H1 (cell line): ENCODE results near the gene KIAA1671. TPM values are rescaled to one million over a fixed set of nuclear protein-coding genes. Genes with fewer than 3 reads are reported as not detected.

Source experiments
- CTCF ChIA-PET: fragments of 300-600 bp; sonication (Branson Sonifier 250); formaldehyde crosslinking; loops from one replicate; lab custom pipeline; 2021; ENCODE audit not compliant: partially characterized antibody; lab: Charles Lee
- POLR2A ChIA-PET: fragments of 300-600 bp; sonication (Branson Sonifier 250); formaldehyde crosslinking; loops from one replicate; lab custom pipeline; 2021; ENCODE audit warnings: inconsistent platforms; ENCODE audit not compliant: partially characterized antibody; lab: Charles Lee
- DNase-seq, 2 experiments: peaks; one replicate each; pipeline versions ENCODE4 v3.0.0 to v3.0.0-alpha.2; 2010 to 2022; ENCODE audit warnings: low spot score in 2 of 2, low read depth in 1 of 2, mixed read lengths in 1 of 2
- FAIRE-seq: peaks from 2 replicates; lab custom pipeline; 2011; peaks lifted over from hg19 to GRCh38; lab: Jason Lieb, UNC
- H2AFZ ChIP-seq: 2 replicates; pipeline ENCODE4 v1.8.1; 2012; ENCODE audit warnings: low read length, inconsistent platforms
- H2AK5ac ChIP-seq: 2 replicates; pipeline ENCODE4 v1.6.1; 2013; ENCODE audit warnings: low read depth, low read length
- H2BK120ac ChIP-seq: replicated peaks from 2 replicates; pipeline ENCODE3; 2013; ENCODE audit warnings: low read depth, low read length, inconsistent platforms
- H2BK12ac ChIP-seq: 2 replicates; pipeline ENCODE4 v1.6.1; 2013; ENCODE audit warnings: low read depth, low read length
- H2BK15ac ChIP-seq: 2 replicates; pipeline ENCODE4 v1.6.1; 2013; ENCODE audit warnings: low read length
- H2BK20ac ChIP-seq: 2 replicates; pipeline ENCODE4 v1.6.1; 2013; ENCODE audit warnings: low read length
- H2BK5ac ChIP-seq: 2 replicates; pipeline ENCODE4 v1.6.1; 2013; ENCODE audit warnings: low read depth, low read length
- H3K14ac ChIP-seq: 2 replicates; pipeline ENCODE4 v1.6.1; 2013; ENCODE audit warnings: inconsistent platforms; ENCODE audit not compliant: insufficient read length
- H3K18ac ChIP-seq: 2 replicates; pipeline ENCODE4 v1.6.1; 2013; ENCODE audit warnings: low read length; ENCODE audit errors: extremely low read depth
- H3K23ac ChIP-seq: 2 replicates; pipeline ENCODE4 v1.6.1; 2013; ENCODE audit warnings: inconsistent platforms; ENCODE audit not compliant: insufficient read length
- H3K23me2 ChIP-seq: 2 replicates; pipeline ENCODE4 v1.6.1; 2013; ENCODE audit warnings: low read depth, low read length
- H3K27ac ChIP-seq: 2 replicates; pipeline ENCODE4 v1.6.1; 2011; ENCODE audit warnings: low read depth, low read length, inconsistent platforms
- H3K27me3 ChIP-seq, 4 experiments: replicated peaks in 1 of 4; 1 replicate in 1 of 4; 2 replicates in 3 of 4; pipeline versions ENCODE4 v1.6.1 to v1.8.1; 2011 to 2013; ENCODE audit warnings: low read length in 3 of 4, mild to moderate bottlenecking in 3 of 4, inconsistent platforms in 2 of 4, mixed read lengths in 2 of 4, moderate library complexity in 1 of 4; ENCODE audit not compliant: control insufficient read depth in 3 of 4, insufficient read depth in 3 of 4; ENCODE audit errors: extremely low read depth in 1 of 4
- H3K36me3 ChIP-seq, 4 experiments: 2 replicates each; pipeline versions ENCODE4 v1.6.1 to v1.8.1; 2011 to 2013; ENCODE audit warnings: mild to moderate bottlenecking in 4 of 4, low read length in 3 of 4, moderate library complexity in 2 of 4, control low read depth in 1 of 4, inconsistent platforms in 1 of 4; ENCODE audit not compliant: insufficient read depth in 4 of 4, control insufficient read depth in 2 of 4
- H3K4ac ChIP-seq: replicated peaks from 2 replicates; pipeline ENCODE3; 2013; ENCODE audit warnings: low read length, low read depth, mixed read lengths, inconsistent platforms; ENCODE audit not compliant: insufficient read length
- H3K4me1 ChIP-seq, 4 experiments: replicated peaks in 1 of 4; 1 replicate in 1 of 4; 2 replicates in 3 of 4; pipeline versions ENCODE4 v1.6.1 to v1.8.1; 2011 to 2013; ENCODE audit warnings: low read length in 3 of 4, inconsistent platforms in 2 of 4, mixed read lengths in 1 of 4; ENCODE audit not compliant: insufficient read depth in 4 of 4, control insufficient read depth in 3 of 4
- H3K4me2 ChIP-seq, 2 experiments: 2 replicates each; pipeline versions ENCODE4 v1.6.1 to v1.8.1; 2011 to 2013; ENCODE audit warnings: low read depth in 2 of 2, low read length in 2 of 2, control low read depth in 1 of 2, inconsistent platforms in 1 of 2, mild to moderate bottlenecking in 1 of 2; ENCODE audit not compliant: insufficient read depth in 1 of 2
- H3K4me3 ChIP-seq, 4 experiments: fragments of 200-600, 300-600 bp in 1 of 4; sonication (generic), shearing (Covaris generic), sonication (Bioruptor Twin) in 1 of 4; 2 replicates each; pipeline versions ENCODE4 v1.5.1 to v1.8.1; 2011 to 2016; ENCODE audit warnings: low read length in 4 of 4, low read depth in 3 of 4, control low read depth in 2 of 4, inconsistent platforms in 2 of 4, mild to moderate bottlenecking in 2 of 4, mixed read lengths in 1 of 4, moderate library complexity in 1 of 4; ENCODE audit not compliant: insufficient read depth in 2 of 4; ENCODE audit errors: extremely low read depth in 1 of 4
- H3K56ac ChIP-seq: replicated peaks from 2 replicates; pipeline ENCODE3; 2013; ENCODE audit warnings: low read depth, mild to moderate bottlenecking, mixed read lengths, low read length, inconsistent platforms; ENCODE audit not compliant: insufficient read length
- H3K79me1 ChIP-seq: 2 replicates; pipeline ENCODE4 v1.6.1; 2013; ENCODE audit warnings: low read depth, low read length, control low read depth
- H3K79me2 ChIP-seq, 2 experiments: 2 replicates each; pipeline versions ENCODE4 v1.6.1 to v1.8.1; 2012 to 2013; ENCODE audit warnings: low read length in 2 of 2, mild to moderate bottlenecking in 2 of 2, inconsistent platforms in 1 of 2; ENCODE audit not compliant: insufficient read depth in 2 of 2, control insufficient read depth in 1 of 2
- H3K9ac ChIP-seq, 4 experiments: replicated peaks in 1 of 4; 1 replicate in 1 of 4; 2 replicates in 3 of 4; pipeline versions ENCODE4 v1.6.1 to v1.8.1; 2011 to 2013; ENCODE audit warnings: low read depth in 3 of 4, low read length in 3 of 4, control low read depth in 2 of 4, mild to moderate bottlenecking in 2 of 4, moderate library complexity in 2 of 4, inconsistent platforms in 1 of 4; ENCODE audit errors: extremely low read depth in 1 of 4
- H3K9me3 ChIP-seq, 2 experiments: 2 replicates each; pipeline versions ENCODE4 v1.6.1 to v1.8.1; 2012 to 2013; ENCODE audit warnings: mild to moderate bottlenecking in 2 of 2, moderate library complexity in 2 of 2, control low read depth in 1 of 2, inconsistent platforms in 1 of 2, low read depth in 1 of 2, low read length in 1 of 2, mixed read lengths in 1 of 2; ENCODE audit not compliant: insufficient read depth in 2 of 2
- H4K20me1 ChIP-seq, 2 experiments: replicated peaks in 1 of 2; 2 replicates each; pipeline versions ENCODE3 to v1.8.1; 2011 to 2013; ENCODE audit warnings: inconsistent platforms in 2 of 2, low read length in 2 of 2, mild to moderate bottlenecking in 1 of 2; ENCODE audit not compliant: insufficient read depth in 2 of 2, control insufficient read depth in 1 of 2
- H4K5ac ChIP-seq: 2 replicates; pipeline ENCODE4 v1.6.1; 2013; ENCODE audit warnings: low read length, low read depth, mixed read lengths, inconsistent platforms; ENCODE audit not compliant: insufficient read length
- H4K8ac ChIP-seq: 2 replicates; pipeline ENCODE4 v1.8.0; 2013; ENCODE audit warnings: mild to moderate bottlenecking, moderate library complexity, low read length, inconsistent platforms; ENCODE audit not compliant: insufficient read depth; ENCODE audit errors: extremely low read depth
- H4K91ac ChIP-seq: replicated peaks from 2 replicates; pipeline ENCODE3; 2013; ENCODE audit warnings: low read length, mixed read lengths, inconsistent platforms; ENCODE audit not compliant: insufficient read length
- BRCA1 ChIP-seq: IDR thresholded peaks from 2 replicates; pipeline ENCODE4 v1.6.1; 2012; ENCODE audit warnings: low read depth, low read length, improper control_type of control experiment
- CBX5 ChIP-seq: fragments of 300-800, 300-1000 bp; sonication (generic); IDR thresholded peaks from 2 replicates; pipeline ENCODE4 v1.7.1; 2016; ENCODE audit warnings: antibody characterized with exemption, low read length, low read depth
- CBX8 ChIP-seq: fragments of 300-800, 300-1000 bp; sonication (generic); IDR thresholded peaks from 2 replicates; pipeline ENCODE4 v1.7.1; 2016; ENCODE audit warnings: low read depth, low read length, borderline replicate concordance
- CHD2 ChIP-seq: IDR thresholded peaks from 2 replicates; pipeline ENCODE4 v1.6.1; 2012; ENCODE audit warnings: low read length, improper control_type of control experiment
- EGR1 ChIP-seq: IDR thresholded peaks from 2 replicates; pipeline ENCODE4 v1.6.1; 2011; ENCODE audit warnings: low read depth, low read length, borderline replicate concordance
- EP300 ChIP-seq, 2 experiments: IDR thresholded peaks; 1 replicate in 1 of 2; 2 replicates in 1 of 2; pipeline ENCODE4 v1.6.1; 2011 to 2012; ENCODE audit warnings: low read depth in 2 of 2, low read length in 2 of 2, mild to moderate bottlenecking in 2 of 2, borderline replicate concordance in 1 of 2, inconsistent platforms in 1 of 2, moderate library complexity in 1 of 2
- EZH2 ChIP-seq: fragments of 200-600 bp; sonication (generic); IDR thresholded peaks from 2 replicates; pipeline ENCODE4 v1.7.1; 2012; ENCODE audit warnings: low read depth, mild to moderate bottlenecking, moderate library complexity, low read length, inconsistent platforms; ENCODE audit not compliant: severe bottlenecking
- RXRA ChIP-seq: IDR thresholded peaks from 2 replicates; pipeline ENCODE4 v1.6.1; 2011; ENCODE audit warnings: low read depth, mild to moderate bottlenecking, low read length, moderate library complexity; ENCODE audit not compliant: insufficient read depth
- SIRT6 ChIP-seq: IDR thresholded peaks from one replicate; pipeline ENCODE4 v1.7.1; 2012; ENCODE audit warnings: low read length, inconsistent platforms
- SP1 ChIP-seq: IDR thresholded peaks from 2 replicates; pipeline ENCODE4 v1.6.1; 2011; ENCODE audit warnings: low read depth, low read length
- TAF7 ChIP-seq: optimal IDR thresholded peaks from 2 replicates; pipeline ENCODE3; 2011; ENCODE audit warnings: low read depth, mild to moderate bottlenecking, inconsistent platforms, low read length, moderate library complexity, borderline replicate concordance
- TBP ChIP-seq: IDR thresholded peaks from 2 replicates; pipeline ENCODE4 v1.6.1; 2011; ENCODE audit warnings: low read depth, low read length, improper control_type of control experiment
- TEAD4 ChIP-seq: IDR thresholded peaks from 2 replicates; pipeline ENCODE4 v1.6.1; 2012; ENCODE audit warnings: low read depth, low read length, inconsistent platforms, mixed read lengths
- YY1 ChIP-seq: IDR thresholded peaks from 2 replicates; pipeline ENCODE4 v1.6.1; 2011; ENCODE audit warnings: low read depth, mild to moderate bottlenecking, low read length
- WGBS, 2 experiments: shearing (Covaris generic) in 1 of 2; methylation state at CpG; one replicate each; pipeline versions ENCODE4 v1.1.6 to v1.1.7; 2013 to 2015; ENCODE audit warnings: low lambda C conversion rate in 2 of 2, mixed read lengths in 2 of 2, inconsistent platforms in 1 of 2, low coverage in 1 of 2, missing lambda C conversion rate in 1 of 2; ENCODE audit not compliant: insufficient replicate concordance in 2 of 2, insufficient coverage in 1 of 2, insufficient read length in 1 of 2; ENCODE audit errors: extremely low coverage in 1 of 2, missing lambda C conversion rate in 1 of 2; 5-methylcytosine and 5-hydroxymethylcytosine counted together
- polyA plus RNA-seq, 7 experiments: library from polyadenylated mRNA; depleted of rRNA in 3 of 7; stranded (reverse) in 5 of 7; unstranded in 2 of 7; fragments of >200 nt in 5 of 7; fragments of 200-250 nt in 2 of 7; gene quantifications; 1 replicate in 5 of 7; 2 replicates in 1 of 7; 4 replicates in 1 of 7; pipeline versions ENCODE4 v1.2.1 to v1.2.3, GENCODE V29; 2011 to 2013; ENCODE audit warnings: missing spikeins in 2 of 7, mixed read lengths in 2 of 7
- total RNA-seq: library from RNA; stranded (reverse); fragmentation: NEBNext Ultra II Directional; extraction: Animal tissue kit (Norgen Biotek cat#: 25700); gene quantifications from 2 replicates; pipeline ENCODE4 v1.2.1, GENCODE V29; 2021

Gene KIAA1671
- total and polyA plus RNA-seq, 2 of the 8 experiments (the other 6 are each of a cell fraction or from before 2014, with no cell fraction given): 6.4 to 23.9 TPM

- DNase-seq (peak; percentile 69 to 73), FAIRE-seq (peak; percentile 81)
- no peak overlapping the region for H3K14ac ChIP-seq
- WGBS, 2 experiments: 60% methylated on average over 8 of the region's 8 CpGs; no CpG with 5 or more reads in 1 of the 2 experiments
- no peak overlapping the region for H2AFZ ChIP-seq
- H4K91ac ChIP-seq: peak overlapping the region; percentile 61
- peak overlapping the region; percentile 39; the same call in 1 of the 2 replicates for H3K18ac ChIP-seq
- peak overlapping the region; percentile 73 for H3K27ac ChIP-seq
- no peaks in the 10 kb centered on the region for H3K27me3 ChIP-seq
- H2BK20ac ChIP-seq: peak overlapping the region; percentile 92
- no peak overlapping the region for H3K23ac ChIP-seq
- H3K4me3 ChIP-seq: no peak overlapping the region
- no peaks in the 10 kb centered on the region for H3K9me3 ChIP-seq
- peak overlapping the region; percentile 12 to 25; a peak in 3 of 4 replicates for H3K4me2 ChIP-seq
- H2BK5ac ChIP-seq: peak overlapping the region; percentile 98
- H2BK15ac ChIP-seq: peak overlapping the region; percentile 62; the same call in 1 of the 2 replicates
- H4K5ac ChIP-seq: peak overlapping the region; percentile 67
- H3K9ac ChIP-seq: peak overlapping the region in 1 of 4 experiments; percentile 9; a peak in 1 of 7 replicates
- peak overlapping the region; percentile 100 for H2BK12ac ChIP-seq
- CTCF ChIA-PET: interaction anchor here (1.1 kb wide), 1 partner anchor 14 kb away, joined by 4 read pairs; no protein-coding TSS in a partner anchor
- no peaks in the 10 kb centered on the region for H4K20me1 ChIP-seq
- H2BK120ac ChIP-seq: no peak overlapping the region
- no peaks in the 10 kb centered on the region for H3K23me2 ChIP-seq
- no peaks in the 10 kb centered on the region; the same call in none of the 2 replicates for H3K79me1 ChIP-seq
- peak overlapping the region; percentile 96 for H2AK5ac ChIP-seq
- H3K36me3 ChIP-seq: no peaks in the 10 kb centered on the region
- H3K56ac ChIP-seq: peak overlapping the region; percentile 32
- POLR2A ChIA-PET: interaction anchor here (0.6 to 3.8 kb wide), 4 partner anchors 8 to 86 kb away, joined by 3 to 14 read pairs (median 4); no protein-coding TSS in a partner anchor
- peaks cover 8 to 14% (median 13%) of the 10 kb centered on the region in 4 experiments; a peak in 6 of 7 replicates for H3K4me1 ChIP-seq
- peaks cover 0 to 11% of the 10 kb centered on the region in 2 experiments; a peak in 1 of 4 replicates for H3K79me2 ChIP-seq
- H3K4ac ChIP-seq: no peak overlapping the region
- no peak overlapping the region for H4K8ac ChIP-seq
- TF ChIP-seq TAF7 (no peak), CBX8 (no peak), YY1 (peak; percentile 74), TBP (no peak), EZH2 (no peak), EGR1 (no peak), CBX5 (no peak), SP1 (peak; percentile 68), TEAD4 (peak; percentile 98), BRCA1 (no peak), SIRT6 (no peak), RXRA (no peak), CHD2 (no peak), EP300 (IDR thresholded peaks at IDR 0.05; ENCODE audit: borderline replicate concordance in 1 of 2, low read depth in 2 of 2, low read length in 2 of 2) (0 out of 3 replicates have a peak, but pooled peaks of 1 of the 2 experiments have one; percentile 21)
Observed at GRCh38 chr22:24968066-24968561, 15.6 kb downstream of the KIAA1671 start.
